ENCODE data around the gene ORM1. TPM values are rescaled to one million over a fixed set of nuclear protein-coding genes. Genes with fewer than 3 reads are reported as not detected.

The ORM1 gene
- total and polyA plus RNA-seq, 2 of the 8 experiments (the other 6 are each of a cell fraction or from before 2014, with no cell fraction given) = 0.32 TPM; not detected in 1

- Histone ChIP-seq H2BK20ac (ENCODE audit: low read length) (peak overlapping the region; percentile 97; the same call in 1 of the 2 replicates), H3K18ac (ENCODE audit: extremely low read depth, low read length) (peak overlapping the region; percentile 97), H3K56ac (replicated peaks; ENCODE audit: insufficient read length, low read depth, low read length) (peak overlapping the region; percentile 89), H3K4ac (replicated peaks; ENCODE audit: insufficient read length, low read depth, low read length) (peak overlapping the region; percentile 87), H2BK15ac (ENCODE audit: low read length) (no peak overlapping the region), H3K79me1 (ENCODE audit: low read depth, low read length) (no peaks in the 10 kb centered on the region), H4K20me1 (replicated peaks in 1 of 2; ENCODE audit: control insufficient read depth in 1 of 2, insufficient read depth in 2 of 2, low read length in 2 of 2) (peaks cover 0 to 2% of the 10 kb centered on the region in 2 experiments), H3K14ac (ENCODE audit: insufficient read length) (no peak overlapping the region), H3K9ac (replicated peaks in 1 of 4; ENCODE audit: extremely low read depth in 1 of 4, low read depth in 3 of 4, low read length in 3 of 4) (no peak overlapping the region; a peak in 1 of 7 replicates), H3K4me3 (ENCODE audit: extremely low read depth in 1 of 4, insufficient read depth in 2 of 4, low read depth in 3 of 4, low read length in 4 of 4) (peak overlapping the region in 1 of 4 experiments; percentile 45; a peak in 2 of 8 replicates), H4K5ac (ENCODE audit: insufficient read length, low read depth, low read length) (peak overlapping the region; percentile 72), H3K9me3 (ENCODE audit: insufficient read depth in 2 of 2, low read depth in 1 of 2, low read length in 1 of 2) (no peaks in the 10 kb centered on the region), H3K4me2 (ENCODE audit: insufficient read depth in 1 of 2, low read depth in 2 of 2, low read length in 2 of 2) (peak overlapping the region; percentile 47 to 58), H3K79me2 (ENCODE audit: control insufficient read depth in 1 of 2, insufficient read depth in 2 of 2, low read length in 2 of 2) (no peaks in the 10 kb centered on the region), H2AK5ac (ENCODE audit: low read depth, low read length) (peak overlapping the region; percentile 96; the same call in 1 of the 2 replicates), H2BK5ac (ENCODE audit: low read depth, low read length) (peak overlapping the region; percentile 99; the same call in 1 of the 2 replicates), H3K4me1 (replicated peaks in 1 of 4; ENCODE audit: control insufficient read depth in 3 of 4, insufficient read depth in 4 of 4, low read length in 3 of 4) (peaks cover 7 to 30% (median 22%) of the 10 kb centered on the region in 4 experiments), H3K23me2 (ENCODE audit: low read depth, low read length) (peaks cover 11% of the 10 kb centered on the region; the same call in 1 of the 2 replicates), H2BK120ac (replicated peaks; ENCODE audit: low read depth, low read length) (peak overlapping the region; percentile 99), H4K91ac (replicated peaks; ENCODE audit: insufficient read length, low read length) (peak overlapping the region; percentile 99), H4K8ac (ENCODE audit: extremely low read depth, insufficient read depth, low read length) (no peak overlapping the region; the same call in 1 of the 2 replicates), H3K27me3 (replicated peaks in 1 of 4; ENCODE audit: control insufficient read depth in 3 of 4, extremely low read depth in 1 of 4, insufficient read depth in 3 of 4, low read length in 3 of 4) (no peaks in the 10 kb centered on the region), H2AFZ (ENCODE audit: low read length) (no peak overlapping the region), H3K27ac (ENCODE audit: low read depth, low read length) (peak overlapping the region; percentile 75; the same call in 1 of the 2 replicates), H3K36me3 (ENCODE audit: control insufficient read depth in 2 of 4, insufficient read depth in 4 of 4, low read length in 3 of 4) (peaks cover 0 to 26% (median 12%) of the 10 kb centered on the region in 4 experiments; a peak in 4 of 8 replicates), H2BK12ac (ENCODE audit: low read depth, low read length) (peak overlapping the region; percentile 97; the same call in 1 of the 2 replicates), H3K23ac (ENCODE audit: insufficient read length) (no peak overlapping the region)
- WGBS, 2 experiments (ENCODE audit: extremely low coverage in 1 of 2, insufficient coverage in 1 of 2, insufficient read length in 1 of 2, insufficient replicate concordance in 2 of 2, low coverage in 1 of 2, low lambda C conversion rate in 2 of 2, missing lambda C conversion rate in 1 of 2) = 24% methylated on average over 6 of the region's 6 CpGs; no CpG with 5 or more reads in 1 of the 2 experiments
- FAIRE-seq = peak; percentile 7
- ChIA-PET CTCF (ENCODE audit: partially characterized antibody) (interaction anchor here (0.6 to 0.9 kb wide), 2 partner anchors 10 to 16 kb away, joined by 3 to 5 read pairs; no protein-coding TSS in a partner anchor), POLR2A (ENCODE audit: partially characterized antibody) (interaction anchor here (0.9 to 5.9 kb wide), 5 partner anchors 9 to 27 kb away, joined by 3 to 67 read pairs (median 4); partner anchors contain the start of gene AKNA)
- TF ChIP-seq HDAC2 (IDR thresholded peaks at IDR 0.05; ENCODE audit: borderline replicate concordance in 1 of 2, low read depth in 2 of 2, low read length in 2 of 2) (0 out of 4 replicates have a peak, but pooled peaks of 1 of the 2 experiments have one; percentile 26), CEBPB (IDR thresholded peaks at IDR 0.05; ENCODE audit: low read depth, low read length) (no peak), KDM1A (IDR thresholded peaks at IDR 0.05; ENCODE audit: borderline replicate concordance, low read length) (peak; percentile 64; the same call in 1 of the 2 replicates), SIN3A (conservative IDR thresholded peaks at IDR 0.05 in 1 of 2, IDR thresholded peaks at IDR 0.05 in 1 of 2; ENCODE audit: low read depth in 1 of 2, low read length in 2 of 2) (0 out of 4 replicates have a peak, but pooled peaks of 1 of the 2 experiments have one; percentile 23), SP1 (IDR thresholded peaks at IDR 0.05; ENCODE audit: low read depth, low read length) (0 out of 2 replicates have a peak, but pooled peaks have one; percentile 21), KDM5A (IDR thresholded peaks at IDR 0.05; ENCODE audit: low read length) (no peak), SRF (IDR thresholded peaks at IDR 0.05; ENCODE audit: low read depth, low read length) (no peak), TBP (IDR thresholded peaks at IDR 0.05; ENCODE audit: low read depth, low read length) (0 out of 2 replicates have a peak, but pooled peaks have one; percentile 22)
- DNase-seq (ENCODE audit: low read depth in 1 of 2, low spot score in 2 of 2) = peak in 1 of 2 experiments; percentile 64
Measured at GRCh38 chr9:114370251-114370967, 47.5 kb downstream of the ORM1 start.

Measured in H1 (cell line).